HepG2 (cell line): ENCODE results near the gene ENSA. TPM values are rescaled to one million over a fixed set of nuclear protein-coding genes. Genes with fewer than 3 reads are reported as not detected.

Source experiments
- CREM ChIP-seq, 2 experiments: sonication (generic) in 1 of 2; formaldehyde crosslinking in 1 of 2; IDR thresholded peaks; 2 replicates each; pipeline versions ENCODE4 v1.4.0 to v1.6.1; 2016 to 2020; ENCODE audit warnings: antibody characterized with exemption in 1 of 2, mild to moderate bottlenecking in 1 of 2, missing genetic modification reagents in 1 of 2
- MBD4 ChIP-seq: IDR thresholded peaks from 2 replicates; pipeline ENCODE4 v1.6.1; 2012; ENCODE audit warnings: low read length, inconsistent platforms, borderline replicate concordance
- MXI1 ChIP-seq: IDR thresholded peaks from 3 replicates; pipeline ENCODE4 v1.6.1; 2012; ENCODE audit warnings: low read depth, low read length, inconsistent platforms, borderline replicate concordance
- POLR2A ChIP-seq, 2 experiments: IDR thresholded peaks; 2 replicates each; pipeline ENCODE4 v1.6.1; 2011; ENCODE audit warnings: low read depth in 2 of 2, low read length in 2 of 2, mild to moderate bottlenecking in 1 of 2, moderate library complexity in 1 of 2; ENCODE audit not compliant: insufficient read depth in 1 of 2
- RXRA ChIP-seq: sonication (generic); formaldehyde crosslinking; IDR thresholded peaks from 2 replicates; pipeline ENCODE4 v1.5.1; 2020; ENCODE audit warnings: missing genetic modification reagents
- ZBTB42 ChIP-seq: sonication (generic); formaldehyde crosslinking; IDR thresholded peaks from 2 replicates; pipeline ENCODE4 v1.5.0; 2020; ENCODE audit warnings: mild to moderate bottlenecking, missing genetic modification reagents
- ZKSCAN1 ChIP-seq: fragments of 150-350 bp; IDR thresholded peaks from 2 replicates; pipeline ENCODE4 v1.6.1; 2014; ENCODE audit warnings: low read length
- ZNF274 ChIP-seq: sonication (generic); formaldehyde crosslinking; IDR thresholded peaks from 2 replicates; pipeline ENCODE4 v1.5.1; 2020; ENCODE audit warnings: mild to moderate bottlenecking, missing genetic modification reagents
- ZNF431 ChIP-seq: sonication (generic); formaldehyde crosslinking; IDR thresholded peaks from 2 replicates; pipeline ENCODE4 v1.9.0; 2022; ENCODE audit warnings: missing genetic modification reagents, low read depth, mild to moderate bottlenecking, borderline replicate concordance
- ZNF557 ChIP-seq: sonication (generic); formaldehyde crosslinking; IDR thresholded peaks from 2 replicates; pipeline ENCODE4 v1.4.0; 2020; ENCODE audit warnings: missing genetic modification reagents
- ZNF839 ChIP-seq: sonication (generic); formaldehyde crosslinking; IDR thresholded peaks from 2 replicates; pipeline ENCODE4 v1.4.0; 2020; ENCODE audit warnings: missing genetic modification reagents, mild to moderate bottlenecking, borderline replicate concordance
- polyA plus RNA-seq, 8 experiments: library from polyadenylated mRNA; depleted of rRNA in 3 of 8; stranded (reverse) in 7 of 8; unstranded in 1 of 8; fragments of >200 nt; fragmentation: Illumina TruSeq in 4 of 8; extraction: Trizol in 4 of 8; gene quantifications; 2 replicates each; pipeline versions ENCODE4 v1.2.1 to v1.2.3, GENCODE V29; 2011 to 2016; ENCODE audit warnings: low read depth in 4 of 8, missing spikeins in 1 of 8, mixed read lengths in 1 of 8; ENCODE audit not compliant: insufficient read depth in 1 of 8
- total RNA-seq, 5 experiments: library from RNA; depleted of rRNA; stranded (reverse); fragments of >200 nt; fragmentation: Illumina TruSeq; extraction: Trizol; gene quantifications; 2 replicates each; pipeline ENCODE4 v1.2.3, GENCODE V29; 2016; ENCODE audit warnings: low read depth in 1 of 5
- TF ChIP-seq, protein P1 (sequence below): sonication (generic); formaldehyde crosslinking; IDR thresholded peaks from 2 replicates; pipeline ENCODE4 v1.4.0; 2020; ENCODE audit warnings: missing genetic modification reagents, mild to moderate bottlenecking, borderline replicate concordance
- TF ChIP-seq, protein P2 (sequence below): sonication (generic); formaldehyde crosslinking; IDR thresholded peaks from 2 replicates; pipeline ENCODE4 v1.4.0; 2020; ENCODE audit warnings: mild to moderate bottlenecking, missing genetic modification reagents
- TF ChIP-seq, protein P3 (sequence below): sonication (generic); formaldehyde crosslinking; IDR thresholded peaks from 2 replicates; pipeline ENCODE4 v1.4.0; 2020; ENCODE audit warnings: missing genetic modification reagents
- TF ChIP-seq, protein P4 (sequence below): sonication (generic); formaldehyde crosslinking; IDR thresholded peaks from 2 replicates; pipeline ENCODE4 v1.4.0; 2020; ENCODE audit warnings: missing genetic modification reagents, borderline replicate concordance

ENSA gene
- total and polyA plus RNA-seq, 2 of the 13 experiments (the other 11 are each of a cell fraction or from before 2014, with no cell fraction given) = 54.5 to 111 TPM

DNA sequence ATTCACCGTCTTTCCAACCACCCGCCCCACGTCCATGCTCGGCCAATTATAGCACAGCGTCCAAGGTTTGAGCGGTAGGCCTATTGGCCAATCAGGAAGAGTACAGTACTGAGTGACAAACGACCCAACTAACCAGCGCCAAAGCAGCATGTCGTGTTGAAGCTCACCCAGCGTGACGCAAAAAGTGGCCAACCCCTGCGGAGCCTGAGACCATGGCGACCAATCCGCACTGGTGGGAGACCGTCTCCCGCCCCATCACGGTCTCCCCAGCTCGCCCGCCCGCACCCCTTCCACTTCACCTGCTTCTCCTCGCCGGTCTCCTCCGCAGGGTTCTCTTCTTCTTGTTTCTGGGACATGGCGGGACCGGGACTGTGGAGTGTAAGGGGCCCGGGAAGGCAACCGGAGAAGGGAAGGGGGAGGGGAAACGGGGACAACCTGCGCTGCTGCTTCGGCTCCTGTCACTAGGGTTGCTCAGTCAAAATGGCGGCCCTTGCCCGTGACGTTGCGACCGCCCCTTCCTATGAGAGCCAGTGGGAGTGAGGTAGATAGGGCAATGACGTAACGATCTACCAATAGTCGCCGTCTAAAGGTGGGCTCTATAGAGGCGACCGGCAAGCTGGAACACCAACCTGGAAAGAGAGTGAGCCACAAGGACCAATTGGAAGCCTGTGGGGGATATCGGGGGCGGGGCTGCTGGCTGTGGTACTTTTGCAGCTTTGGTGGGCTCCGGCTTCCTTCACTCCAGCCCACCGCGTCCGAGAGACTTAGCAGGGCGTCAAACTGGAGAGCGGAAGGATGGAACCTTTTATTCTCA, at the start of gene ENSA (continued):
- TF ChIP-seq, protein P1, sequence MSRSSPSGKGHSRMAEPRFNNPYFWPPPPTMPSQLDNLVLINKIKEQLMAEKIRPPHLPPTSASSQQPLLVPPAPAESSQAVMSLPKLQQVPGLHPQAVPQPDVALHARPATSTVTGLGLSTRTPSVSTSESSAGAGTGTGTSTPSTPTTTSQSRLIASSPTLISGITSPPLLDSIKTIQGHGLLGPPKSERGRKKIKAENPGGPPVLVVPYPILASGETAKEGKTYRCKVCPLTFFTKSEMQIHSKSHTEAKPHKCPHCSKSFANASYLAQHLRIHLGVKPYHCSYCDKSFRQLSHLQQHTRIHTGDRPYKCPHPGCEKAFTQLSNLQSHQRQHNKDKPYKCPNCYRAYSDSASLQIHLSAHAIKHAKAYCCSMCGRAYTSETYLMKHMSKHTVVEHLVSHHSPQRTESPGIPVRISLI (CRISPR knock-in tag) = no peak; the same call in 1 of the 2 replicates
- TF ChIP-seq ZNF274 (CRISPR knock-in tag) (peak; percentile 38; the same call in 1 of the 2 replicates), ZBTB42 (CRISPR knock-in tag) (peak; percentile 21; the same call in 1 of the 2 replicates), MXI1 (peak; percentile 20; the same call in 1 of the 3 replicates), MBD4 (no peak), ZNF557 (CRISPR knock-in tag) (no peak), RXRA (CRISPR knock-in tag) (peak; percentile 19; the same call in 1 of the 2 replicates), POLR2A (IDR thresholded peaks at IDR 0.05; ENCODE audit: insufficient read depth in 1 of 2, low read depth in 2 of 2, low read length in 2 of 2) (peak; percentile 70 to 72), ZNF839 (CRISPR knock-in tag) (peak; percentile 64; the same call in 1 of the 2 replicates), CREM (IDR thresholded peaks at IDR 0.05) (peak; percentile 96), CREM (CRISPR knock-in tag; IDR thresholded peaks at IDR 0.05) (0 out of 2 replicates have a peak, but pooled peaks have one; percentile 45), ZNF431 (CRISPR knock-in tag) (no peak), ZKSCAN1 (no peak)
- TF ChIP-seq, protein P2, sequence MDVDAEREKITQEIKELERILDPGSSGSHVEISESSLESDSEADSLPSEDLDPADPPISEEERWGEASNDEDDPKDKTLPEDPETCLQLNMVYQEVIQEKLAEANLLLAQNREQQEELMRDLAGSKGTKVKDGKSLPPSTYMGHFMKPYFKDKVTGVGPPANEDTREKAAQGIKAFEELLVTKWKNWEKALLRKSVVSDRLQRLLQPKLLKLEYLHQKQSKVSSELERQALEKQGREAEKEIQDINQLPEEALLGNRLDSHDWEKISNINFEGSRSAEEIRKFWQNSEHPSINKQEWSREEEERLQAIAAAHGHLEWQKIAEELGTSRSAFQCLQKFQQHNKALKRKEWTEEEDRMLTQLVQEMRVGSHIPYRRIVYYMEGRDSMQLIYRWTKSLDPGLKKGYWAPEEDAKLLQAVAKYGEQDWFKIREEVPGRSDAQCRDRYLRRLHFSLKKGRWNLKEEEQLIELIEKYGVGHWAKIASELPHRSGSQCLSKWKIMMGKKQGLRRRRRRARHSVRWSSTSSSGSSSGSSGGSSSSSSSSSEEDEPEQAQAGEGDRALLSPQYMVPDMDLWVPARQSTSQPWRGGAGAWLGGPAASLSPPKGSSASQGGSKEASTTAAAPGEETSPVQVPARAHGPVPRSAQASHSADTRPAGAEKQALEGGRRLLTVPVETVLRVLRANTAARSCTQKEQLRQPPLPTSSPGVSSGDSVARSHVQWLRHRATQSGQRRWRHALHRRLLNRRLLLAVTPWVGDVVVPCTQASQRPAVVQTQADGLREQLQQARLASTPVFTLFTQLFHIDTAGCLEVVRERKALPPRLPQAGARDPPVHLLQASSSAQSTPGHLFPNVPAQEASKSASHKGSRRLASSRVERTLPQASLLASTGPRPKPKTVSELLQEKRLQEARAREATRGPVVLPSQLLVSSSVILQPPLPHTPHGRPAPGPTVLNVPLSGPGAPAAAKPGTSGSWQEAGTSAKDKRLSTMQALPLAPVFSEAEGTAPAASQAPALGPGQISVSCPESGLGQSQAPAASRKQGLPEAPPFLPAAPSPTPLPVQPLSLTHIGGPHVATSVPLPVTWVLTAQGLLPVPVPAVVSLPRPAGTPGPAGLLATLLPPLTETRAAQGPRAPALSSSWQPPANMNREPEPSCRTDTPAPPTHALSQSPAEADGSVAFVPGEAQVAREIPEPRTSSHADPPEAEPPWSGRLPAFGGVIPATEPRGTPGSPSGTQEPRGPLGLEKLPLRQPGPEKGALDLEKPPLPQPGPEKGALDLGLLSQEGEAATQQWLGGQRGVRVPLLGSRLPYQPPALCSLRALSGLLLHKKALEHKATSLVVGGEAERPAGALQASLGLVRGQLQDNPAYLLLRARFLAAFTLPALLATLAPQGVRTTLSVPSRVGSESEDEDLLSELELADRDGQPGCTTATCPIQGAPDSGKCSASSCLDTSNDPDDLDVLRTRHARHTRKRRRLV (CRISPR knock-in tag) = peak; percentile 70; the same call in 1 of the 2 replicates
- TF ChIP-seq, protein P3, sequence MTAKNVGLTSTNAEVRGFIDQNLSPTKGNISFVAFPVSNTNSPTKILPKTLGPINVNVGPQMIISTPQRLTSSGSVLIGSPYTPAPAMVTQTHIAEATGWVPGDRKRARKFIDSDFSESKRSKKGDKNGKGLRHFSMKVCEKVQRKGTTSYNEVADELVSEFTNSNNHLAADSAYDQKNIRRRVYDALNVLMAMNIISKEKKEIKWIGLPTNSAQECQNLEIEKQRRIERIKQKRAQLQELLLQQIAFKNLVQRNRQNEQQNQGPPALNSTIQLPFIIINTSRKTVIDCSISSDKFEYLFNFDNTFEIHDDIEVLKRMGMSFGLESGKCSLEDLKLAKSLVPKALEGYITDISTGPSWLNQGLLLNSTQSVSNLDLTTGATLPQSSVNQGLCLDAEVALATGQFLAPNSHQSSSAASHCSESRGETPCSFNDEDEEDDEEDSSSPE (CRISPR knock-in tag) = peak; percentile 79
- TF ChIP-seq, protein P4, sequence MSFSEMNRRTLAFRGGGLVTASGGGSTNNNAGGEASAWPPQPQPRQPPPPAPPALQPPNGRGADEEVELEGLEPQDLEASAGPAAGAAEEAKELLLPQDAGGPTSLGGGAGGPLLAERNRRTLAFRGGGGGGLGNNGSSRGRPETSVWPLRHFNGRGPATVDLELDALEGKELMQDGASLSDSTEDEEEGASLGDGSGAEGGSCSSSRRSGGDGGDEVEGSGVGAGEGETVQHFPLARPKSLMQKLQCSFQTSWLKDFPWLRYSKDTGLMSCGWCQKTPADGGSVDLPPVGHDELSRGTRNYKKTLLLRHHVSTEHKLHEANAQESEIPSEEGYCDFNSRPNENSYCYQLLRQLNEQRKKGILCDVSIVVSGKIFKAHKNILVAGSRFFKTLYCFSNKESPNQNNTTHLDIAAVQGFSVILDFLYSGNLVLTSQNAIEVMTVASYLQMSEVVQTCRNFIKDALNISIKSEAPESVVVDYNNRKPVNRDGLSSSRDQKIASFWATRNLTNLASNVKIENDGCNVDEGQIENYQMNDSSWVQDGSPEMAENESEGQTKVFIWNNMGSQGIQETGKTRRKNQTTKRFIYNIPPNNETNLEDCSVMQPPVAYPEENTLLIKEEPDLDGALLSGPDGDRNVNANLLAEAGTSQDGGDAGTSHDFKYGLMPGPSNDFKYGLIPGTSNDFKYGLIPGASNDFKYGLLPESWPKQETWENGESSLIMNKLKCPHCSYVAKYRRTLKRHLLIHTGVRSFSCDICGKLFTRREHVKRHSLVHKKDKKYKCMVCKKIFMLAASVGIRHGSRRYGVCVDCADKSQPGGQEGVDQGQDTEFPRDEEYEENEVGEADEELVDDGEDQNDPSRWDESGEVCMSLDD (CRISPR knock-in tag) = no peak
